AG04450 (cell line): ENCODE measurements around the gene CEP162. TPM values are rescaled to one million over a fixed set of nuclear protein-coding genes. Genes with fewer than 3 reads are reported as not detected.
"Not testable (repeated sequence)": the region's sequence is repeated elsewhere in the genome, so short reads cannot be mapped to it uniquely, and the experiment has no call there.

Experiments used
- CTCF ChIA-PET: fragments of 300-600, 350-600 bp; formaldehyde crosslinking; extraction: SDS; loops from one replicate; lab custom pipeline; 2022; ENCODE audit warnings: antibody characterized with exemption, inconsistent platforms; lab: Charles Lee
- POLR2A ChIA-PET: fragments of 350-600 bp; formaldehyde crosslinking; extraction: SDS; loops from one replicate; lab custom pipeline; 2021; ENCODE audit warnings: antibody characterized with exemption, inconsistent platforms; lab: Yijun Ruan, JAX
- DNase-seq: peaks from one replicate; pipeline ENCODE4 v3.0.0-alpha.2; 2011; ENCODE audit warnings: low read depth, low spot score
- H3K27ac ChIP-seq: one replicate; pipeline ENCODE4 v1.5.1; 2012; ENCODE audit warnings: low read depth, low read length, control low read depth
- H3K27me3 ChIP-seq: one replicate; pipeline ENCODE4 v1.6.0; 2012; ENCODE audit warnings: low read length; ENCODE audit not compliant: control insufficient read depth, insufficient read depth
- H3K4me3 ChIP-seq: 2 replicates; pipeline ENCODE4 v1.5.1; 2011; ENCODE audit warnings: mild to moderate bottlenecking, low read depth, low read length, control low read depth
- H3K9me3 ChIP-seq: 2 replicates; pipeline ENCODE4 v1.5.1; 2012; ENCODE audit warnings: low read length; ENCODE audit not compliant: control insufficient read depth, insufficient read depth
- polyA plus RNA-seq: library from polyadenylated mRNA; depleted of rRNA; stranded (reverse); fragments of >200 nt; gene quantifications from 2 replicates; pipeline ENCODE4 v1.2.3, GENCODE V29; 2011
- TF ChIP-seq, protein P1 (sequence below): IDR thresholded peaks from 2 replicates; pipeline ENCODE4 v1.5.1; 2011; ENCODE audit warnings: low read depth, low read length, control low read depth, inconsistent platforms

The CEP162 gene
- polyA plus RNA-seq, 1 experiment, result 5.3 TPM

DNA sequence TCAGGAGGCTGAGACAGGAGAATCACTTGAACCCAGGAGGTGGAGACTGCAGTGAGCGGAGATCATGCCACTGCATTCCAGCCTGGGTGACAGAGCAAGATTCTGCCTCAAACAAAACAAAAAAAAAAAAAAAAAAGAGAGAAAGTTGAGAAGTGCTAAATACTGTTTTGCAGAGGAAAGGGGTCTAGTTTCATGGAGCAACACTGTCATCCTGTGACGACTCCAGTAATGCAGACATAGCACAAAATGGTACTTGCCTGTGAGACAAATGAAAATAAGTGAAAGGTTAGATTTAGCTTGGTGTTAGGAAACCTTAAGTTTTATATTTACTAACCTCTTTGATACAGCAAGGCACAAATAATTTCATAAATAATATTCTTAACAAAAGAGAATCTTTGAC, 29.7 kb downstream of the CEP162 start:
- no peaks in the 10 kb centered on the region for H3K27me3 ChIP-seq
- ChIA-PET CTCF (interaction anchor here (0.7 kb wide), 1 partner anchor 582 kb away, joined by 4 read pairs; no protein-coding TSS in a partner anchor), POLR2A (no interaction called here)
- no peak overlapping the region for H3K4me3 ChIP-seq
- no peaks in the 10 kb centered on the region for H3K9me3 ChIP-seq
- no peak overlapping the region for H3K27ac ChIP-seq
- DNase-seq, result no peak
- TF ChIP-seq, protein P1, sequence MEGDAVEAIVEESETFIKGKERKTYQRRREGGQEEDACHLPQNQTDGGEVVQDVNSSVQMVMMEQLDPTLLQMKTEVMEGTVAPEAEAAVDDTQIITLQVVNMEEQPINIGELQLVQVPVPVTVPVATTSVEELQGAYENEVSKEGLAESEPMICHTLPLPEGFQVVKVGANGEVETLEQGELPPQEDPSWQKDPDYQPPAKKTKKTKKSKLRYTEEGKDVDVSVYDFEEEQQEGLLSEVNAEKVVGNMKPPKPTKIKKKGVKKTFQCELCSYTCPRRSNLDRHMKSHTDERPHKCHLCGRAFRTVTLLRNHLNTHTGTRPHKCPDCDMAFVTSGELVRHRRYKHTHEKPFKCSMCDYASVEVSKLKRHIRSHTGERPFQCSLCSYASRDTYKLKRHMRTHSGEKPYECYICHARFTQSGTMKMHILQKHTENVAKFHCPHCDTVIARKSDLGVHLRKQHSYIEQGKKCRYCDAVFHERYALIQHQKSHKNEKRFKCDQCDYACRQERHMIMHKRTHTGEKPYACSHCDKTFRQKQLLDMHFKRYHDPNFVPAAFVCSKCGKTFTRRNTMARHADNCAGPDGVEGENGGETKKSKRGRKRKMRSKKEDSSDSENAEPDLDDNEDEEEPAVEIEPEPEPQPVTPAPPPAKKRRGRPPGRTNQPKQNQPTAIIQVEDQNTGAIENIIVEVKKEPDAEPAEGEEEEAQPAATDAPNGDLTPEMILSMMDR, result no peak

DNA sequence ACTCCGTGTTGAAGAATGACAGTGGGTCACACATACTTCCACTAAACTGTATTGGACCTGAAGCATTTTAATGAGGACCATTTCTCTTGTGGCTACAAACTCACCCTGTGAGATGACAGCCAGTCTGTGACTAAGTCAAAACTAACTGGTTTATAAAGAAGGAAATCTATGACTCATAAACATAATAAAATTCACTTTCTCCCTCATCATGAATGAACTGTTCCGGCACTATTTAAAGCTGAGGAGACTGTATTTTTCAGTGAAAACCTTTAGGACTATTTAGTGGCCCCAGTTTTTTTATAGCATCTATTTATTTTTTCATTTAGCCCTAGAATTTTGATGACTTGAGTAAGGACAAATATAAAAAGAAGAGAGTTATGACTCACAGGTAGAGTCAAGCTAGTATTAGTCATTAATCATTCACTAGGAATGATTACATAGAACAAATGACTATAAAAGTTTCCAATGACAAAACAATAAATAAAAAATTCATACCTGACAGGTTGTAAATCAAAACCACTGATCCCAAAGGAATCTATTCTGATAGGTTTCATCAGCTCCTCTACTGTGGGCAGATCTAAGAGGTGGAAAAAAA, 34.2 kb downstream of the CEP162 start:
- TF ChIP-seq, protein P1, result no peak
- no peak for DNase-seq
- POLR2A ChIA-PET, result no interaction called here
- Histone ChIP-seq H3K27me3 (no peaks in the 10 kb centered on the region), H3K27ac (no peak overlapping the region), H3K4me3 (no peak overlapping the region), H3K9me3 (no peaks in the 10 kb centered on the region)
- CTCF ChIA-PET, result interaction anchor here (0.8 kb wide), 1 partner anchor 27 kb away, joined by 3 read pairs; no protein-coding TSS in a partner anchor

- no peak for DNase-seq
- Histone ChIP-seq H3K4me3 (no peak overlapping the region), H3K27ac (no peak overlapping the region), H3K27me3 (no peaks in the 10 kb centered on the region), H3K9me3 (no peaks in the 10 kb centered on the region)
- ChIA-PET CTCF (no interaction called here), POLR2A (no interaction called here)
- TF ChIP-seq, protein P1, result no peak
These were observed 35.6 kb downstream of the CEP162 start for GRCh38 chr6:84191802-84192201.

- CTCF ChIA-PET, H3K4me3 ChIP-seq: not testable (repeated sequence)
These were observed 38.1 kb downstream of the CEP162 start for GRCh38 chr6:84189356-84189755.

DNA sequence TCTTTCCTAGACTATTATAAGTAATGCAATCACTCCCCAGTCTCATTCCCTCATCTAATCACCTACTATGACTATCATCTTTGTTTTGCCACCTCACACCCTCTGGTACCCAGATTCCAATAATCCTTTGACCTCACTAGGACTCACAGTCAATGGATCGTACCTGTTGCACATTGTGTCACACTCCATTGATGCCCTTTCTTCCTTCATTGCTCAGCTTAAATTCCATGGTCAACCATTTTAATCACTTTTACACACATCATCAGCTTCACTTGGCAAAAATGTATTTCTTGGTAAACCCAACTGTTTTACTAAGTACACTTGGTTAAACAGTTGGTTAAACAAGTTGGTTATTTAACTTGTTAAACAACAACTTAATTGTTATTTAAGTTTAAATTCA, 44.0 kb downstream of the CEP162 start:
- POLR2A ChIA-PET, result no interaction called here
- Histone ChIP-seq H3K9me3 (no peaks in the 10 kb centered on the region), H3K27ac (no peak overlapping the region), H3K4me3 (no peak overlapping the region), H3K27me3 (no peaks in the 10 kb centered on the region)
- no peak for DNase-seq
- TF ChIP-seq, protein P1, result no peak
- CTCF ChIA-PET, result no interaction called here

More at GRCh38 chr6:84189356-84189755, 38.1 kb downstream of the CEP162 start:
- DNase-seq, H3K27me3 ChIP-seq, POLR2A ChIA-PET, H3K27ac ChIP-seq, H3K9me3 ChIP-seq: not testable (repeated sequence)
